ENCODE measurements around the gene CUEDC1. TPM values are rescaled to one million over a fixed set of nuclear protein-coding genes. Genes with fewer than 3 reads are reported as not detected.

CUEDC1 gene
- total and polyA plus RNA-seq, 2 of the 4 experiments (the other 2 are of a cell fraction): 4.1 to 21.2 TPM

- no peak overlapping the region for H3K56ac ChIP-seq (ENCODE audit: extremely low read depth, insufficient read depth, low read length)
- dilution Hi-C loops (cut with HindIII; ENCODE audit: low sequenced_read_pairs, unreplicated experiment): loop anchor here (25.0 kb wide), 1 partner anchor 127 kb away; the partner anchor contains the start of gene VEZF1
- WGBS, 2 experiments (ENCODE audit: extremely low coverage in 2 of 2, insufficient read length in 1 of 2): 76% methylated on average over 4 of the region's 13 CpGs; no CpG with 5 or more reads in 1 of the 2 experiments
- no peak for DNase-seq
- ATAC-seq (ENCODE audit: low read depth): no peak
- no peak overlapping the region for H3K18ac ChIP-seq (ENCODE audit: low read depth, low read length)
- TF ChIP-seq, protein P1, sequence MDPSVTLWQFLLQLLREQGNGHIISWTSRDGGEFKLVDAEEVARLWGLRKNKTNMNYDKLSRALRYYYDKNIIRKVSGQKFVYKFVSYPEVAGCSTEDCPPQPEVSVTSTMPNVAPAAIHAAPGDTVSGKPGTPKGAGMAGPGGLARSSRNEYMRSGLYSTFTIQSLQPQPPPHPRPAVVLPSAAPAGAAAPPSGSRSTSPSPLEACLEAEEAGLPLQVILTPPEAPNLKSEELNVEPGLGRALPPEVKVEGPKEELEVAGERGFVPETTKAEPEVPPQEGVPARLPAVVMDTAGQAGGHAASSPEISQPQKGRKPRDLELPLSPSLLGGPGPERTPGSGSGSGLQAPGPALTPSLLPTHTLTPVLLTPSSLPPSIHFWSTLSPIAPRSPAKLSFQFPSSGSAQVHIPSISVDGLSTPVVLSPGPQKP (IDR thresholded peaks at IDR 0.05; ENCODE audit: borderline replicate concordance, low read depth, low read length): no peak
- no peak for TF ChIP-seq RCOR1 (IDR thresholded peaks at IDR 0.05; ENCODE audit: insufficient replicate concordance, low read length)
- TF ChIP-seq FOS (IDR thresholded peaks at IDR 0.05; ENCODE audit: low read depth, low read length): no peak
- no peak for TF ChIP-seq RAD21 (IDR thresholded peaks at IDR 0.05; ENCODE audit: low read length)
- TF ChIP-seq CHD1 (IDR thresholded peaks at IDR 0.05; ENCODE audit: low read depth, low read length): no peak
- TF ChIP-seq NFE2L2 (IDR thresholded peaks at IDR 0.05; ENCODE audit: low read depth, low read length): no peak
- TF ChIP-seq USF2 (IDR thresholded peaks at IDR 0.05; ENCODE audit: low read depth, low read length): no peak
- no peak for TF ChIP-seq MXI1 (IDR thresholded peaks at IDR 0.05; ENCODE audit: borderline replicate concordance, low read depth, low read length)
- no peak for TF ChIP-seq RFX5 (IDR thresholded peaks at IDR 0.05; ENCODE audit: low read depth, low read length)
- no peak for TF ChIP-seq MAZ (IDR thresholded peaks at IDR 0.05; ENCODE audit: borderline replicate concordance, low read depth, low read length)
- TF ChIP-seq BHLHE40 (IDR thresholded peaks at IDR 0.05; ENCODE audit: low read depth, low read length): no peak
- TF ChIP-seq MAFK (IDR thresholded peaks at IDR 0.05; ENCODE audit: low read depth, low read length): no peak
- no peak overlapping the region for H3K14ac ChIP-seq (replicated peaks; ENCODE audit: low read depth, low read length)
- no peak overlapping the region for H2AFZ ChIP-seq (replicated peaks; ENCODE audit: low read length, poor library complexity)
- H3K9me1 ChIP-seq (ENCODE audit: insufficient read depth, low read length): no peaks in the 10 kb centered on the region; the same call in 1 of the 2 replicates
- CTCF ChIA-PET: interaction anchor here (0.7 to 2.5 kb wide), 9 partner anchors 16 to 750 kb away, joined by 3 to 11 read pairs (median 3); partner anchors contain the start of gene SRSF1
- no peaks in the 10 kb centered on the region for H3K27me3 ChIP-seq (ENCODE audit: control insufficient read depth, insufficient read depth, low read length)
- no peak overlapping the region for H2BK5ac ChIP-seq (ENCODE audit: low read depth, low read length, poor library complexity, severe bottlenecking)
- H4K5ac ChIP-seq (ENCODE audit: low read depth, low read length): no peak overlapping the region
- no peaks in the 10 kb centered on the region for H3K79me1 ChIP-seq (ENCODE audit: low read depth in 1 of 2, low read length in 2 of 2)
- H4K20me1 ChIP-seq (ENCODE audit: insufficient read depth, low read length): no peaks in the 10 kb centered on the region
- POLR2A ChIA-PET (ENCODE audit: unreplicated experiment): interaction anchor here (0.5 to 0.8 kb wide), 3 partner anchors 91 to 878 kb away, joined by 3 to 10 read pairs (median 7); no protein-coding TSS in a partner anchor
- no peak overlapping the region for H2BK20ac ChIP-seq (ENCODE audit: low read depth, low read length)
- H3K36me3 ChIP-seq (ENCODE audit: control insufficient read depth, insufficient read depth, low read length): peaks cover 7% of the 10 kb centered on the region
- H4K8ac ChIP-seq (ENCODE audit: low read depth in 2 of 2, low read length in 2 of 2): no peak overlapping the region
- no peak overlapping the region for H3K4me2 ChIP-seq (ENCODE audit: low read depth, low read length)
- H3K4ac ChIP-seq (ENCODE audit: low read depth, low read length): no peak overlapping the region
- no peak overlapping the region for H2BK15ac ChIP-seq (ENCODE audit: low read depth, low read length)
- H3K27ac ChIP-seq (ENCODE audit: insufficient read depth, low read length): no peak overlapping the region
- no TSS peak for BruUV-seq (replicated peaks)
- no peak overlapping the region for H2AK5ac ChIP-seq (ENCODE audit: low read depth, low read length)
- H2AK9ac ChIP-seq (replicated peaks; ENCODE audit: low read depth, low read length, poor library complexity): no peak overlapping the region
- peaks cover 18% of the 10 kb centered on the region for H3K4me1 ChIP-seq (ENCODE audit: control insufficient read depth, insufficient read depth, low read length)
- in situ Hi-C loops (cut with MboI; ENCODE audit: low sequenced_read_pairs): loop anchor here (5.0 to 25.0 kb wide), 3 partner anchors 137 to 477 kb away; partner anchors contain the start of gene TSPOAP1
- H3K4me3 ChIP-seq (ENCODE audit: insufficient read depth, low read depth, low read length): no peak overlapping the region
- no peaks in the 10 kb centered on the region for H3K9me3 ChIP-seq (ENCODE audit: control insufficient read depth, insufficient read depth, low read length)
- no peak overlapping the region; the same call in 1 of the 2 replicates for H3K23ac ChIP-seq (ENCODE audit: low read depth, low read length)
- no peak overlapping the region for H3K9ac ChIP-seq (ENCODE audit: low read depth, low read length)
- no peak overlapping the region for H4K91ac ChIP-seq (ENCODE audit: insufficient read depth, low read depth, low read length)
- intact Hi-C loops (cut with micrococcal nuclease): loop anchor here (2.0 kb wide), 1 partner anchor 127 kb away; no protein-coding TSS in a partner anchor
- no peak overlapping the region for H2BK120ac ChIP-seq (ENCODE audit: low read depth, low read length)
Measured at GRCh38 chr17:57859601-57860413, 95.4 kb downstream of the CUEDC1 start.

Data from IMR-90 (cell line).